ENCODE results near the gene CMPK2. TPM values are rescaled to one million over a fixed set of nuclear protein-coding genes. Genes with fewer than 3 reads are reported as not detected.

The CMPK2 gene
- total and polyA plus RNA-seq, 2 experiments from 2014 or later, result 4.1 to 5.4 TPM

GRCh38 chr2:6812857-6813530 lies 52.7 kb downstream of the CMPK2 start:
- Histone ChIP-seq H3K4me2 (no peak overlapping the region), H3K4me3 (no peak overlapping the region), H3K79me2 (no peaks in the 10 kb centered on the region), H3K27ac (no peak overlapping the region), H3K9me3 (ENCODE audit: low read depth) (no peaks in the 10 kb centered on the region), H2AFZ (no peak overlapping the region), H4K20me1 (ENCODE audit: insufficient read depth, poor library complexity, severe bottlenecking) (no peaks in the 10 kb centered on the region), H3K27me3 (no peaks in the 10 kb centered on the region), H3K4me1 (ENCODE audit: insufficient read depth) (no peaks in the 10 kb centered on the region), H3K36me3 (replicated peaks; ENCODE audit: insufficient read depth, low read depth) (no peaks in the 10 kb centered on the region), H3K9me2 (replicated peaks; ENCODE audit: insufficient read depth) (no peaks in the 10 kb centered on the region)
- no peak for TF ChIP-seq EZH2phosphoT487 (IDR thresholded peaks at IDR 0.05; ENCODE audit: low read depth, severe bottlenecking, unreplicated experiment)
- no peak for TF ChIP-seq EZH2 (IDR thresholded peaks at IDR 0.05; ENCODE audit: borderline replicate concordance)
- no peak for TF ChIP-seq CTCF (IDR thresholded peaks at IDR 0.05; ENCODE audit: poor library complexity)
- 82% methylated on average over 12 of the region's 12 CpGs for whole genome bisulfite sequencing (ENCODE audit: low lambda C conversion rate, missing lambda C conversion rate)
- no peak for DNase-seq (ENCODE audit: low spot score)

- Histone ChIP-seq H3K36me3 (replicated peaks; ENCODE audit: insufficient read depth, low read depth) (no peaks in the 10 kb centered on the region), H3K79me2 (no peaks in the 10 kb centered on the region), H3K4me3 (no peak overlapping the region), H3K9me2 (replicated peaks; ENCODE audit: insufficient read depth) (no peaks in the 10 kb centered on the region), H3K4me1 (ENCODE audit: insufficient read depth) (no peaks in the 10 kb centered on the region), H4K20me1 (ENCODE audit: insufficient read depth, poor library complexity, severe bottlenecking) (no peaks in the 10 kb centered on the region), H3K4me2 (no peak overlapping the region), H2AFZ (no peak overlapping the region), H3K9me3 (ENCODE audit: low read depth) (no peaks in the 10 kb centered on the region), H3K27ac (no peak overlapping the region), H3K27me3 (no peaks in the 10 kb centered on the region)
- DNase-seq (ENCODE audit: low spot score), result no peak
- WGBS (ENCODE audit: low lambda C conversion rate, missing lambda C conversion rate), result 93% methylated on average over 6 of the region's 6 CpGs
- TF ChIP-seq CTCF (IDR thresholded peaks at IDR 0.05; ENCODE audit: poor library complexity), result no peak
- TF ChIP-seq EZH2 (IDR thresholded peaks at IDR 0.05; ENCODE audit: borderline replicate concordance), result no peak
- no peak for TF ChIP-seq EZH2phosphoT487 (IDR thresholded peaks at IDR 0.05; ENCODE audit: low read depth, severe bottlenecking, unreplicated experiment)
Observed at GRCh38 chr2:6810961-6811360, 54.7 kb downstream of the CMPK2 start.

- TF ChIP-seq CTCF (IDR thresholded peaks at IDR 0.05; ENCODE audit: poor library complexity), result no peak
- TF ChIP-seq EZH2 (IDR thresholded peaks at IDR 0.05; ENCODE audit: borderline replicate concordance), result no peak
- no peak for TF ChIP-seq EZH2phosphoT487 (IDR thresholded peaks at IDR 0.05; ENCODE audit: low read depth, severe bottlenecking, unreplicated experiment)
Observed at GRCh38 chr2:6808426-6808825, 57.3 kb downstream of the CMPK2 start.

More at GRCh38 chr2:6808426-6808825, 57.3 kb downstream of the CMPK2 start:
- H3K27me3 ChIP-seq, result no peaks in the 10 kb centered on the region
- no peaks in the 10 kb centered on the region for H3K79me2 ChIP-seq
- H3K36me3 ChIP-seq (replicated peaks; ENCODE audit: insufficient read depth, low read depth), result no peaks in the 10 kb centered on the region
- H3K4me3 ChIP-seq, result no peak overlapping the region
- no peaks in the 10 kb centered on the region for H3K9me2 ChIP-seq (replicated peaks; ENCODE audit: insufficient read depth)
- no peaks in the 10 kb centered on the region for H3K9me3 ChIP-seq (ENCODE audit: low read depth)
- H2AFZ ChIP-seq, result no peak overlapping the region
- H3K4me1 ChIP-seq (ENCODE audit: insufficient read depth), result no peaks in the 10 kb centered on the region
- WGBS (ENCODE audit: low lambda C conversion rate, missing lambda C conversion rate), result 100% methylated on average over 1 of the region's 1 CpG
- no peak overlapping the region for H3K4me2 ChIP-seq
- no peak overlapping the region for H3K27ac ChIP-seq
- DNase-seq (ENCODE audit: low spot score), result no peak
- no peaks in the 10 kb centered on the region for H4K20me1 ChIP-seq (ENCODE audit: insufficient read depth, poor library complexity, severe bottlenecking)
